Fibroblast of villous mesenchyme (primary cell): ENCODE measurements around the gene ARG1. TPM values are rescaled to one million over a fixed set of nuclear protein-coding genes. Genes with fewer than 3 reads are reported as not detected.

Experiments used
- DNase-seq: peaks from one replicate; pipeline ENCODE4 v3.0.0-alpha.2; 2010; ENCODE audit warnings: low read depth
- H3K4me3 ChIP-seq: 2 replicates; pipeline ENCODE4 v1.5.1; 2011; ENCODE audit warnings: low read depth, mild to moderate bottlenecking, low read length
- total RNA-seq: library from RNA; depleted of rRNA; stranded (reverse); fragments of >200 nt; gene quantifications from 2 replicates; pipeline ENCODE4 v1.2.3, GENCODE V29; 2012
- TF ChIP-seq, protein P1 (sequence below): IDR thresholded peaks from 2 replicates; pipeline ENCODE4 v1.5.1; 2012; ENCODE audit warnings: low read depth, mild to moderate bottlenecking, low read length; ENCODE audit not compliant: insufficient read depth

ARG1 gene
- total RNA-seq, 1 donor, result not detected

GRCh38 chr6:131586543-131586942 lies 13.5 kb downstream of the ARG1 start:
- TF ChIP-seq, protein P1, sequence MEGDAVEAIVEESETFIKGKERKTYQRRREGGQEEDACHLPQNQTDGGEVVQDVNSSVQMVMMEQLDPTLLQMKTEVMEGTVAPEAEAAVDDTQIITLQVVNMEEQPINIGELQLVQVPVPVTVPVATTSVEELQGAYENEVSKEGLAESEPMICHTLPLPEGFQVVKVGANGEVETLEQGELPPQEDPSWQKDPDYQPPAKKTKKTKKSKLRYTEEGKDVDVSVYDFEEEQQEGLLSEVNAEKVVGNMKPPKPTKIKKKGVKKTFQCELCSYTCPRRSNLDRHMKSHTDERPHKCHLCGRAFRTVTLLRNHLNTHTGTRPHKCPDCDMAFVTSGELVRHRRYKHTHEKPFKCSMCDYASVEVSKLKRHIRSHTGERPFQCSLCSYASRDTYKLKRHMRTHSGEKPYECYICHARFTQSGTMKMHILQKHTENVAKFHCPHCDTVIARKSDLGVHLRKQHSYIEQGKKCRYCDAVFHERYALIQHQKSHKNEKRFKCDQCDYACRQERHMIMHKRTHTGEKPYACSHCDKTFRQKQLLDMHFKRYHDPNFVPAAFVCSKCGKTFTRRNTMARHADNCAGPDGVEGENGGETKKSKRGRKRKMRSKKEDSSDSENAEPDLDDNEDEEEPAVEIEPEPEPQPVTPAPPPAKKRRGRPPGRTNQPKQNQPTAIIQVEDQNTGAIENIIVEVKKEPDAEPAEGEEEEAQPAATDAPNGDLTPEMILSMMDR, result no peak
- DNase-seq, result no peak
- no peak overlapping the region for H3K4me3 ChIP-seq

- DNase-seq, result no peak
- TF ChIP-seq, protein P1, result no peak
- H3K4me3 ChIP-seq, result no peak overlapping the region
These were observed 14.9 kb downstream of the ARG1 start for GRCh38 chr6:131587909-131588308.

- no peak for DNase-seq
- TF ChIP-seq, protein P1, result no peak
These were observed 15.6 kb downstream of the ARG1 start for GRCh38 chr6:131588643-131589042.

DNA sequence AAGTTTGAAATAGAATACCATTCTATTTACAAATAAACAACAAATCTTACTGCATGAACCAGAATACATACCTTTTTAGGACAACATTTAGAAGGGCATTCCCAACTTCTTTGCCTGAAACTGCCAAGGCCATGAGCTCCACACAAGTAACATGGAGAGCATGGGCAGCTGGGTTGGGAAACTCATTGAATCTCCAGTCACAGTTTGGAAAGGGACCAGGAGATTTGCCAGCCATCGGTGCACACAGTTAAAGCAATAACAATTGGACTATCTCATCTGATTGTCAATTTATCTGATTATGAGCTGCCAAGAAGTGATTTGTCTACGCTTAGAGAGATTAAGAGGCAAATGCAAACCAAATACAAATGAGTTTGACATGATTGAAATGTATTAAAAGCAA lies 19.9 kb downstream of the ARG1 start:
- TF ChIP-seq, protein P1, result no peak

More at GRCh38 chr6:131588643-131589042, 15.6 kb downstream of the ARG1 start:
- no peak overlapping the region for H3K4me3 ChIP-seq

DNA sequence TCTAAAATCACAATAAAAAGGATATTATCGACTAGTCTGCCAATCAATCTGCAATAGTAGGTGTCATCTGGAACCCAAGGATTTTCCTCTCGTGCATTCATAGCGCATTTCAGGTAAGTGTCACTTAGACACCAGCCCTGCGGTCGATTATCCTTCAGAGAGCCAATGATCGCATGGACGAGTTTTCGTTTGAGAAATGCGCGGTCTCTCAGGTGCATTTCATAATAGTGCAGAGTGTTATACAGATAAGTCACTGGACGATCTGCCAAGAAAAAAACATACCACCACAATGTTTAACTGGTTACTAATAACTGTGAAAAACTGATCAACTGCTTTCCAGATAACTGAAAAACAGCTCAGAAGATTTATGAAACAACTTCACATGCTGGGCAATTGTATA lies 21.0 kb downstream of the ARG1 start:
- H3K4me3 ChIP-seq, result no peak overlapping the region
- DNase-seq, result no peak
- TF ChIP-seq, protein P1, result no peak

More for the DNA sequence above, 19.9 kb downstream of the ARG1 start:
- DNase-seq, result no peak
- no peak overlapping the region for H3K4me3 ChIP-seq

DNA sequence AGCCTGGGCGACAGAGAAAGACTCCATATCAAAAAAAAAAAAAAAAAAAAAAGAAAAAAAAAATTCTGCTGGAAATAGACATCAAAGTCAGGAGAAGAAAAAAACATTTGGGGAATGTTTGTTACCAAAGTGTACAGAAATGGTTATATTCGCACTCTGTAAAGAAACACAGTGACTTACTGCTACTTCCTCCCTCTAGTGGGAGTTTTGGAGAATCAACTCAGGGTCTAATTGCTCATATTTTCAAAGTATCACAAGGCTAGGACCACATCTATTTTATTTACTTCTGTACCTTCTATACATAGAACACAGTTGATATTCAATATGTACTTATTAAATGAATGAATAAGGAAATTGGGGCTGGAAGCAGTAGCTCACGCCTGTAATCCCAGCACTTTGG lies 24.4 kb downstream of the ARG1 start:
- TF ChIP-seq, protein P1, result peak; percentile 40
- peak; percentile 2 for DNase-seq

GRCh38 chr6:131600716-131601115 lies 27.7 kb downstream of the ARG1 start:
- H3K4me3 ChIP-seq, result no peak overlapping the region
- TF ChIP-seq, protein P1, result no peak
- DNase-seq, result no peak

More for the DNA sequence above, 24.4 kb downstream of the ARG1 start:
- H3K4me3 ChIP-seq, result no peak overlapping the region
